Calu3 (cell line): ENCODE measurements around the gene FCN3. TPM values are rescaled to one million over a fixed set of nuclear protein-coding genes. Genes with fewer than 3 reads are reported as not detected.

Experiments
- BruUV-seq: library from RNA; stranded (reverse); fragments of 400-500 nt; replicated peaks from 2 replicates; lab custom pipeline; 2021; lab: Mats Ljungman, UMichigan
- CTCF ChIA-PET: fragments of 300-600 bp; sonication (Branson Sonifier 250); formaldehyde crosslinking; loops from one replicate; lab custom pipeline; 2022; ENCODE audit warnings: antibody characterized with exemption; lab: Charles Lee
- DNase-seq: peaks from one replicate; pipeline ENCODE4 v3.0.0; 2022
- H3K27ac Mint-ChIP-seq: one replicate; pipeline ENCODE4 v1.8.0; 2022; ENCODE audit warnings: mixed read lengths; ENCODE audit not compliant: unreplicated experiment
- H3K27me3 Mint-ChIP-seq: one replicate; pipeline ENCODE4 v1.8.0; 2022; ENCODE audit warnings: mixed read lengths; ENCODE audit not compliant: unreplicated experiment
- H3K36me3 Mint-ChIP-seq: one replicate; pipeline ENCODE4 v1.8.0; 2022; ENCODE audit warnings: mild to moderate bottlenecking, moderate library complexity, mixed read lengths; ENCODE audit not compliant: insufficient read depth, unreplicated experiment
- H3K4me1 Mint-ChIP-seq: one replicate; pipeline ENCODE4 v1.8.0; 2022; ENCODE audit warnings: mild to moderate bottlenecking, low read depth, mixed read lengths; ENCODE audit not compliant: unreplicated experiment
- H3K4me3 Mint-ChIP-seq: one replicate; pipeline ENCODE4 v1.8.0; 2022; ENCODE audit warnings: mild to moderate bottlenecking, low read depth, moderate library complexity, mixed read lengths; ENCODE audit not compliant: unreplicated experiment
- H3K9me3 Mint-ChIP-seq: one replicate; pipeline ENCODE4 v1.8.0; 2022; ENCODE audit warnings: low read depth, mixed read lengths; ENCODE audit not compliant: unreplicated experiment
- CTCF ChIP-seq: fragments of 200-600 bp; IDR thresholded peaks from one replicate; pipeline ENCODE4 v1.8.0; 2022; ENCODE audit warnings: antibody characterized with exemption; ENCODE audit not compliant: unreplicated experiment
- intact Hi-C: fragments of 100-400 bp; cut with micrococcal nuclease; formaldehyde crosslinking; loops from one replicate; pipeline ENCODE4 v1.10.0; 2022; ENCODE audit not compliant: unreplicated experiment
- total RNA-seq: library from RNA; stranded (reverse); gene quantifications from 2 replicates; pipeline ENCODE4 v1.2.3, GENCODE V29; 2022

The FCN3 gene
- total RNA-seq, 1 experiment from 2014 or later, result not detected

- H3K4me1 Mint-ChIP-seq, result no peaks in the 10 kb centered on the region
- H3K9me3 Mint-ChIP-seq, result no peaks in the 10 kb centered on the region
- no peak overlapping the region for H3K27ac Mint-ChIP-seq
- H3K36me3 Mint-ChIP-seq, result no peaks in the 10 kb centered on the region
- no peak overlapping the region for H3K4me3 Mint-ChIP-seq
- CTCF ChIA-PET, result interaction anchor here (0.7 kb wide), 1 partner anchor 67 kb away, joined by 4 read pairs; no protein-coding TSS in a partner anchor
- no peak for TF ChIP-seq CTCF
- DNase-seq, result no peak
- no TSS peak for BruUV-seq
- intact Hi-C loops, result no loop called here
- H3K27me3 Mint-ChIP-seq, result peaks cover 12% of the 10 kb centered on the region
These were observed 2.4 kb downstream of the FCN3 start for GRCh38 chr1:27372022-27372807.

GRCh38 chr1:27368869-27369582, 5.6 kb downstream of the FCN3 start:
- H3K4me1 Mint-ChIP-seq, result peaks cover 5% of the 10 kb centered on the region
- intact Hi-C loops, result no loop called here
- no peak for DNase-seq
- CTCF ChIA-PET, result interaction anchor here (1.0 to 1.4 kb wide), 2 partner anchors 26 to 37 kb away, joined by 3 to 7 read pairs; no protein-coding TSS in a partner anchor
- no TSS peak for BruUV-seq
- H3K4me3 Mint-ChIP-seq, result no peak overlapping the region
- H3K27me3 Mint-ChIP-seq, result no peaks in the 10 kb centered on the region
- H3K36me3 Mint-ChIP-seq, result peaks cover 24% of the 10 kb centered on the region
- no peak overlapping the region for H3K27ac Mint-ChIP-seq
- no peaks in the 10 kb centered on the region for H3K9me3 Mint-ChIP-seq
- peak; percentile 14 for TF ChIP-seq CTCF

- DNase-seq, result no peak
- peak overlapping the region; percentile 50 for H3K27ac Mint-ChIP-seq
- H3K27me3 Mint-ChIP-seq, result no peaks in the 10 kb centered on the region
- peak overlapping the region; percentile 65 for H3K4me3 Mint-ChIP-seq
- no TSS peak for BruUV-seq
- peaks cover 7% of the 10 kb centered on the region for H3K4me1 Mint-ChIP-seq
- no peaks in the 10 kb centered on the region for H3K9me3 Mint-ChIP-seq
- intact Hi-C loops, result no loop called here
- CTCF ChIA-PET, result interaction anchor here (1.1 to 1.9 kb wide), 2 partner anchors 28 to 67 kb away, joined by 3 to 10 read pairs; no protein-coding TSS in a partner anchor
- no peak for TF ChIP-seq CTCF
- peaks cover 24% of the 10 kb centered on the region for H3K36me3 Mint-ChIP-seq
These were observed 7.4 kb downstream of the FCN3 start for GRCh38 chr1:27367160-27367650.

GRCh38 chr1:27366411-27367159, 8.0 kb downstream of the FCN3 start, which contains the start of gene MAP3K6:
MAP3K6 (minus strand) TSS chr1:27366961; CDS start chr1:27366597, 364 bp downstream.
- peak within 1 kb of the TSS; percentile 94 for H3K27ac Mint-ChIP-seq
- CTCF ChIA-PET, result interaction anchor here (0.6 to 1.9 kb wide), 7 partner anchors 24 to 1346 kb away, joined by 3 to 10 read pairs (median 6); partner anchors contain the start of gene SYTL1
- BruUV-seq, result no TSS peak
- peaks cover 7% of the 10 kb centered on the region for H3K4me1 Mint-ChIP-seq
- peaks cover 24% of the 10 kb centered on the region for H3K36me3 Mint-ChIP-seq
- peak within 1 kb of the TSS; percentile 90 for H3K4me3 Mint-ChIP-seq
- intact Hi-C loops, result no loop called here
- peak; percentile 79 for DNase-seq
- H3K27me3 Mint-ChIP-seq, result no peaks in the 10 kb centered on the region
- no peaks in the 10 kb centered on the region for H3K9me3 Mint-ChIP-seq
- no peak for TF ChIP-seq CTCF
